Neuron (in vitro differentiated cells): ENCODE measurements around the gene ADAMTSL5.
"Not testable (repeated sequence)": the region's sequence is repeated elsewhere in the genome, so short reads cannot be mapped to it uniquely, and the experiment has no call there.

Source experiments
- H2AFZ ChIP-seq: one replicate; pipeline ENCODE4 v1.6.1; 2013; ENCODE audit warnings: low read depth, mild to moderate bottlenecking, inconsistent platforms, low read length, moderate library complexity
- H3K27me3 ChIP-seq: one replicate; pipeline ENCODE4 v1.6.1; 2013; ENCODE audit warnings: low read length; ENCODE audit not compliant: insufficient read depth
- H3K36me3 ChIP-seq: one replicate; pipeline ENCODE4 v1.6.1; 2013; ENCODE audit warnings: low read length; ENCODE audit not compliant: insufficient read depth
- H3K4me1 ChIP-seq: one replicate; pipeline ENCODE4 v1.6.1; 2013; ENCODE audit warnings: low read length; ENCODE audit not compliant: insufficient read depth
- H3K4me3 ChIP-seq: 2 replicates; pipeline ENCODE4 v1.5.1; 2013; ENCODE audit warnings: mild to moderate bottlenecking, low read length, moderate library complexity
- H3K9me3 ChIP-seq: one replicate; pipeline ENCODE4 v1.6.1; 2013; ENCODE audit warnings: low read length

The ADAMTSL5 gene

GRCh38 chr19:1526066-1526778 lies 13.4 kb upstream of the ADAMTSL5 start:
- Histone ChIP-seq H3K4me1 (no peaks in the 10 kb centered on the region), H3K27me3 (peaks cover 57% of the 10 kb centered on the region), H3K9me3 (no peaks in the 10 kb centered on the region), H3K4me3 (no peak overlapping the region), H2AFZ (no peak overlapping the region), H3K36me3 (no peaks in the 10 kb centered on the region)

GRCh38 chr19:1525343-1525742 lies 12.5 kb upstream of the ADAMTSL5 start:
- H2AFZ ChIP-seq = no peak overlapping the region
- no peaks in the 10 kb centered on the region for H3K9me3 ChIP-seq
- no peaks in the 10 kb centered on the region for H3K36me3 ChIP-seq
- no peak overlapping the region for H3K4me3 ChIP-seq
- peaks cover 58% of the 10 kb centered on the region for H3K27me3 ChIP-seq
- no peaks in the 10 kb centered on the region for H3K4me1 ChIP-seq

GRCh38 chr19:1524972-1525325 lies 12.1 kb upstream of the ADAMTSL5 start:
- Histone ChIP-seq H3K4me1 (no peaks in the 10 kb centered on the region), H2AFZ (no peak overlapping the region), H3K36me3 (no peaks in the 10 kb centered on the region), H3K27me3 (peaks cover 57% of the 10 kb centered on the region), H3K9me3 (no peaks in the 10 kb centered on the region), H3K4me3 (no peak overlapping the region)

GRCh38 chr19:1524287-1524971 lies 11.6 kb upstream of the ADAMTSL5 start:
- H3K27me3 ChIP-seq = peaks cover 54% of the 10 kb centered on the region
- H3K4me3 ChIP-seq = peak overlapping the region; percentile 22

GRCh38 chr19:1523412-1524286 lies 10.8 kb upstream of the ADAMTSL5 start, which contains the start of gene PLK5:
PLK5 (plus strand) TSS chr19:1524077; CDS start chr19:1526997, 2,920 bp downstream.
- peak within 1 kb of the TSS; percentile 22 for H3K4me3 ChIP-seq
- H3K9me3 ChIP-seq = no peaks in the 10 kb centered on the region
- no peaks in the 10 kb centered on the region for H3K4me1 ChIP-seq
- H2AFZ ChIP-seq = no peak within 1 kb of the TSS
- peaks cover 51% of the 10 kb centered on the region for H3K27me3 ChIP-seq
- H3K36me3 ChIP-seq = no peaks in the 10 kb centered on the region

More at GRCh38 chr19:1524287-1524971, 11.6 kb upstream of the ADAMTSL5 start:
- no peaks in the 10 kb centered on the region for H3K9me3 ChIP-seq
- H3K36me3 ChIP-seq = no peaks in the 10 kb centered on the region
- no peak overlapping the region for H2AFZ ChIP-seq
- no peaks in the 10 kb centered on the region for H3K4me1 ChIP-seq

GRCh38 chr19:1522838-1523237 lies 10.0 kb upstream of the ADAMTSL5 start:
- Histone ChIP-seq H3K36me3 (no peaks in the 10 kb centered on the region), H3K27me3 (peaks cover 55% of the 10 kb centered on the region), H3K4me3 (no peak overlapping the region), H3K4me1 (no peaks in the 10 kb centered on the region), H3K9me3 (no peaks in the 10 kb centered on the region), H2AFZ (no peak overlapping the region)

- Histone ChIP-seq H3K9me3 (no peaks in the 10 kb centered on the region), H3K36me3 (no peaks in the 10 kb centered on the region), H3K4me3 (no peak overlapping the region), H2AFZ (no peak overlapping the region), H3K27me3 (peaks cover 54% of the 10 kb centered on the region), H3K4me1 (no peaks in the 10 kb centered on the region)
Measured at GRCh38 chr19:1522061-1522460, 9.2 kb upstream of the ADAMTSL5 start.

GRCh38 chr19:1521636-1522035 lies 8.8 kb upstream of the ADAMTSL5 start:
- Histone ChIP-seq H3K36me3 (no peaks in the 10 kb centered on the region), H2AFZ (no peak overlapping the region), H3K4me1 (no peaks in the 10 kb centered on the region), H3K9me3 (no peaks in the 10 kb centered on the region), H3K27me3 (peaks cover 52% of the 10 kb centered on the region), H3K4me3 (no peak overlapping the region)

- peaks cover 41% of the 10 kb centered on the region for H3K27me3 ChIP-seq
Measured at GRCh38 chr19:1520203-1520780, 7.5 kb upstream of the ADAMTSL5 start.

GRCh38 chr19:1519802-1520201 lies 7.0 kb upstream of the ADAMTSL5 start:
- not testable (repeated sequence) for H3K36me3 ChIP-seq, H3K9me3 ChIP-seq, H3K4me3 ChIP-seq, H2AFZ ChIP-seq, H3K4me1 ChIP-seq
- H3K27me3 ChIP-seq = peaks cover 39% of the 10 kb centered on the region

More at GRCh38 chr19:1520203-1520780, 7.5 kb upstream of the ADAMTSL5 start:
- no peaks in the 10 kb centered on the region for H3K4me1 ChIP-seq
- H3K36me3 ChIP-seq = no peaks in the 10 kb centered on the region
- H2AFZ ChIP-seq = no peak overlapping the region
- peaks cover 4% of the 10 kb centered on the region for H3K9me3 ChIP-seq
- no peak overlapping the region for H3K4me3 ChIP-seq

GRCh38 chr19:1518471-1518870 lies 5.7 kb upstream of the ADAMTSL5 start:
- peaks cover 40% of the 10 kb centered on the region for H3K27me3 ChIP-seq

GRCh38 chr19:1516395-1516753 lies 3.6 kb upstream of the ADAMTSL5 start:
- Histone ChIP-seq H3K9me3 (peaks cover 4% of the 10 kb centered on the region), H2AFZ (no peak overlapping the region), H3K36me3 (no peaks in the 10 kb centered on the region), H3K4me3 (no peak overlapping the region), H3K4me1 (no peaks in the 10 kb centered on the region), H3K27me3 (peaks cover 27% of the 10 kb centered on the region)

More at GRCh38 chr19:1518471-1518870, 5.7 kb upstream of the ADAMTSL5 start:
- no peak overlapping the region for H3K4me3 ChIP-seq
- H3K4me1 ChIP-seq = no peaks in the 10 kb centered on the region
- peaks cover 4% of the 10 kb centered on the region for H3K9me3 ChIP-seq
- H2AFZ ChIP-seq = no peak overlapping the region
- no peaks in the 10 kb centered on the region for H3K36me3 ChIP-seq
